ENCODE data around the gene CEBPG.
A peak's percentile ranks its signal among the peaks of the same experiment; 100 is the strongest.

GRCh38 chr19:33416307-33417215 is 43.1 kb downstream of the CEBPG start:
- TF ChIP-seq CTCF (conservative IDR thresholded peaks at IDR 0.05; ENCODE audit: low read length) (peak; percentile 84), EZH2phosphoT487 (IDR thresholded peaks at IDR 0.05; ENCODE audit: borderline replicate concordance) (no peak)

All from Loucy (cell line).